Tibial nerve (tissue), 4 donors: ENCODE measurements around the gene SRPRB.

ENCODE experiments used
- EP300 ChIP-seq, 2 donors: sonication (generic); formaldehyde crosslinking; IDR thresholded peaks; one replicate each; pipeline ENCODE4 v1.6.1; 2017; ENCODE audit warnings: antibody characterized with exemption in 2 of 2, mild to moderate bottlenecking in 1 of 2
- POLR2A ChIP-seq, 2 donors: fragments of 450-650 bp; IDR thresholded peaks; one replicate each; pipeline ENCODE4 v1.6.1; 2017; ENCODE audit warnings: antibody characterized with exemption in 2 of 2, mild to moderate bottlenecking in 2 of 2, moderate library complexity in 2 of 2
- TF ChIP-seq, protein P1 (sequence below), 5 experiments: fragments of 200-600 bp in 3 of 5; fragments of 450-650 bp in 2 of 5; sonication (generic) in 3 of 5; IDR thresholded peaks; one replicate each; pipeline ENCODE4 v1.5.1; 2016 to 2019; ENCODE audit warnings: antibody characterized with exemption in 5 of 5, mild to moderate bottlenecking in 3 of 5, moderate library complexity in 2 of 5

DNA sequence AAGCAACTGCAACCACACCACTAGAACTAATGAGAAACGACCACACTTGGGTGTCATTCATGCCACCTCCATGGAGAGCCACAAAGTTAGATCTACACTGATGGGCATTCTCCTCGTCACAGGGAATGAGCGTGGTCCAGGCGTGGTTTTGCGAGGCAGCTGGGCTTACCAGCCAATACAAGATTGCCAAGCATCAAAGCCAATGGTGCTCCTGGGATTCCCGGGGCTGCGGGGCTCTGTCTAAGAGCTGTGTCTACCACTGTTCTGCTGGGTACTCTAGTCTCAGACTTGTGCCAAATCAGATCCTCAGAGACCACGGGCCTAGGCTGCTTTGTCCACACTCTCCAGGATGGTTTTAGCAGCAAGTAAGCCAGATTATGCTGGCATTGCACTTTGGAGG lies 46.3 kb downstream of the SRPRB start:
- TF ChIP-seq, protein P1, sequence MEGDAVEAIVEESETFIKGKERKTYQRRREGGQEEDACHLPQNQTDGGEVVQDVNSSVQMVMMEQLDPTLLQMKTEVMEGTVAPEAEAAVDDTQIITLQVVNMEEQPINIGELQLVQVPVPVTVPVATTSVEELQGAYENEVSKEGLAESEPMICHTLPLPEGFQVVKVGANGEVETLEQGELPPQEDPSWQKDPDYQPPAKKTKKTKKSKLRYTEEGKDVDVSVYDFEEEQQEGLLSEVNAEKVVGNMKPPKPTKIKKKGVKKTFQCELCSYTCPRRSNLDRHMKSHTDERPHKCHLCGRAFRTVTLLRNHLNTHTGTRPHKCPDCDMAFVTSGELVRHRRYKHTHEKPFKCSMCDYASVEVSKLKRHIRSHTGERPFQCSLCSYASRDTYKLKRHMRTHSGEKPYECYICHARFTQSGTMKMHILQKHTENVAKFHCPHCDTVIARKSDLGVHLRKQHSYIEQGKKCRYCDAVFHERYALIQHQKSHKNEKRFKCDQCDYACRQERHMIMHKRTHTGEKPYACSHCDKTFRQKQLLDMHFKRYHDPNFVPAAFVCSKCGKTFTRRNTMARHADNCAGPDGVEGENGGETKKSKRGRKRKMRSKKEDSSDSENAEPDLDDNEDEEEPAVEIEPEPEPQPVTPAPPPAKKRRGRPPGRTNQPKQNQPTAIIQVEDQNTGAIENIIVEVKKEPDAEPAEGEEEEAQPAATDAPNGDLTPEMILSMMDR (IDR thresholded peaks at IDR 0.05) = no peak
- TF ChIP-seq POLR2A (IDR thresholded peaks at IDR 0.05) (no peak), EP300 (IDR thresholded peaks at IDR 0.05) (no peak)
